ENCODE data around the gene MAD1L1.

MAD1L1 gene

DNA sequence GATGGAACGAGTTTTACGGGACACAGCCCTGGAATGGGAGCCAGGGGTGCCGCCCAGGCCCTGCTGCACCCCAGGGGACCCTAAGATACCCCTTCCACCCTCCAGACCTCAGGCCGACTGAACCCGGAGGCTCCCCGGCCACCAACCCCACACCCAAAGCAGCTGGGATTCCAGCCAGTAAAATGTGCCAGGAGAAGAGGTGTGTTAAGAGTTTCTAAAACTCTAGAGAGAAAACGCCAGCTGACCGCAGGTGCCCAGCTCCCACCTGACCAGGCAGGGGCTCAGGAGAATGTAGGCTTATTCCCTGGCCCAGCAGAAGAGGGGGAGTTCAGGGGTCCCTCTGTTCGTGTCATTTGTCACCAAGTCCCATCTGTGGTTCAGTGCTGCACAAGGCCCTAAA lies 26.7 kb upstream of the MAD1L1 start:
- no peaks in the 10 kb centered on the region for H3K27me3 ChIP-seq (ENCODE audit: insufficient read depth, low read depth)
- TF ChIP-seq CTCF (conservative IDR thresholded peaks at IDR 0.05; ENCODE audit: low read depth, low read length), result no peak
- no peak overlapping the region for H3K9ac ChIP-seq
- H3K4me3 ChIP-seq (IDR thresholded peaks at IDR 0.05; ENCODE audit: insufficient read depth, low read depth, low read length), result no peak overlapping the region
- H3K79me2 ChIP-seq (ENCODE audit: insufficient read depth, low read depth), result no peaks in the 10 kb centered on the region
- no peak overlapping the region for H2AFZ ChIP-seq (ENCODE audit: low read depth)
- H3K4me2 ChIP-seq, result no peak overlapping the region
- H3K36me3 ChIP-seq (ENCODE audit: insufficient read depth), result no peaks in the 10 kb centered on the region
- H4K20me1 ChIP-seq (ENCODE audit: insufficient read depth), result no peaks in the 10 kb centered on the region
- no peak overlapping the region for H3K27ac ChIP-seq
- H3K4me1 ChIP-seq (ENCODE audit: low read depth, poor library complexity, severe bottlenecking), result no peaks in the 10 kb centered on the region

DNA sequence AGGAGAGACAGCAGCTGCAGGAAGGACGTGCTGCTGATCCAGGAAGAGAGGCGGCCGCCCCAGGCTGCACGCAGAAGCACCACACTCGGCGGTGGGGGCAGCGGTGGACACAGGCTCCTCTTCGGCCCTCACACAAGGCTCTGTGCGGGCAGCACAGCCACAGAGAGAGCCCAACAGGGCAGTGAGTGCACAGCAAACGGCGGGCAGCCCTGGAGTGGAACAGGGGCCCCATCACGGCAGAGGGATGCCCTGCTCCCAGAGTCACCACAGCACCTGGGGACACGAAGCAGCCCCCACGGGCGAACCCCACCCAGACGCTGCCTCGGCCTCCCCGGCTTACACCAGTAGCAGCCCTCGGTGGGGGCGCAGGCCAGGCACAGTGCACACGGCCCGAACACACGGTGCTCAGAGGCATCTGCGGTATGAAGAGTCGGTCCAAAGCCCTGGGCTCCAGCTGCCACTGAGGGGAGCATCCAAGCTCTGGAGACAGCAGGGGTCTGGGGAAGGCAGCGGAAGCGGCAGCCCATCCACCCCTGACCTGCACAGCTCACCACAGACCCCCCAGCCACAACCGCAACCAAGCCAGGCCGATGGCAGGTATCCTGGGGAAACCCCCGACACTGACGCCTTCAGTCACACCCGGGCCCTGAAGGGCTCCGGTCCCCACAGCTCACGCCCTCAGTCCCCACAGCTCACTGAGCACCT lies 26.1 kb upstream of the MAD1L1 start:
- no peak overlapping the region for H3K9ac ChIP-seq
- H3K4me3 ChIP-seq (IDR thresholded peaks at IDR 0.05; ENCODE audit: insufficient read depth, low read depth, low read length), result no peak overlapping the region
- H3K79me2 ChIP-seq (ENCODE audit: insufficient read depth, low read depth), result no peaks in the 10 kb centered on the region
- no peak overlapping the region for H2AFZ ChIP-seq (ENCODE audit: low read depth)
- no peaks in the 10 kb centered on the region for H3K27me3 ChIP-seq (ENCODE audit: insufficient read depth, low read depth)
- H4K20me1 ChIP-seq (ENCODE audit: insufficient read depth), result no peaks in the 10 kb centered on the region
- no peaks in the 10 kb centered on the region for H3K36me3 ChIP-seq (ENCODE audit: insufficient read depth)
- no peak for TF ChIP-seq CTCF (conservative IDR thresholded peaks at IDR 0.05; ENCODE audit: low read depth, low read length)
- H3K4me2 ChIP-seq, result no peak overlapping the region
- no peaks in the 10 kb centered on the region for H3K4me1 ChIP-seq (ENCODE audit: low read depth, poor library complexity, severe bottlenecking)
- no peak overlapping the region for H3K27ac ChIP-seq

GRCh38 chr7:2257651-2258050 lies 24.9 kb upstream of the MAD1L1 start:
- no peak overlapping the region for H3K27ac ChIP-seq
- no peak for TF ChIP-seq CTCF (conservative IDR thresholded peaks at IDR 0.05; ENCODE audit: low read depth, low read length)
- no peaks in the 10 kb centered on the region for H3K79me2 ChIP-seq (ENCODE audit: insufficient read depth, low read depth)
- no peak overlapping the region for H3K4me2 ChIP-seq
- no peaks in the 10 kb centered on the region for H3K27me3 ChIP-seq (ENCODE audit: insufficient read depth, low read depth)
- H3K9ac ChIP-seq, result no peak overlapping the region
- no peaks in the 10 kb centered on the region for H3K4me1 ChIP-seq (ENCODE audit: low read depth, poor library complexity, severe bottlenecking)
- H2AFZ ChIP-seq (ENCODE audit: low read depth), result no peak overlapping the region
- no peaks in the 10 kb centered on the region for H4K20me1 ChIP-seq (ENCODE audit: insufficient read depth)
- H3K4me3 ChIP-seq (IDR thresholded peaks at IDR 0.05; ENCODE audit: insufficient read depth, low read depth, low read length), result no peak overlapping the region
- H3K36me3 ChIP-seq (ENCODE audit: insufficient read depth), result no peaks in the 10 kb centered on the region

DNA sequence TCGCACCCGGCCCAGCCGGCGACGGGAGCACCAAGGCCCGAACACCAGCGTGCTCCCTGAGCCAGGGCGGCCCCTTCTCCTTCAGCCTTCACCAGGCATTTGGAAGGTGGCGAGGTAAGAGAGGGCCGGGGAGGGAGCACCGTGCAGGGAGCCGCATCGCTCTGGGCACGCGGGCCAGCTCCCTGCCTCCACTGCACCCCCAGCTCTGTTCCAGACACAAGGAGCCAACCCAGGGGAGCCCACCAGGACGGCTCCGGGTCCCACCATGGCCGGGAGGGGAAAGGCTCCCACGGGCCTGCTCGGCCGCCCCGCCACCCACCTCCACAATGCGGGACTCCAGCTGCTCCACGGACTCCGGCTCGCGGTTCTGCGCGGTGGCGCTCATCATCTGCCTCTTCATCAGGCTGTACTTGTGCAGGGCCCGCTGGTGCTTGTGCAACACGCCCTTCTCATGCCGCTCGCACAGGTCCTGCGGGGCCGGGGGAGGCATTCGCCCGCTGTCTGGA lies 24.4 kb upstream of the MAD1L1 start:
- Histone ChIP-seq H3K4me3 (IDR thresholded peaks at IDR 0.05; ENCODE audit: insufficient read depth, low read depth, low read length) (no peak overlapping the region), H3K79me2 (ENCODE audit: insufficient read depth, low read depth) (no peaks in the 10 kb centered on the region), H4K20me1 (ENCODE audit: insufficient read depth) (no peaks in the 10 kb centered on the region), H3K27me3 (ENCODE audit: insufficient read depth, low read depth) (no peaks in the 10 kb centered on the region), H3K27ac (no peak overlapping the region), H3K36me3 (ENCODE audit: insufficient read depth) (no peaks in the 10 kb centered on the region), H3K4me1 (ENCODE audit: low read depth, poor library complexity, severe bottlenecking) (no peaks in the 10 kb centered on the region), H2AFZ (ENCODE audit: low read depth) (no peak overlapping the region), H3K9ac (no peak overlapping the region), H3K4me2 (no peak overlapping the region)
- no peak for TF ChIP-seq CTCF (conservative IDR thresholded peaks at IDR 0.05; ENCODE audit: low read depth, low read length)
